Lung (tissue), 12 donors: ENCODE results near the gene CDH4. TPM values are rescaled to one million over a fixed set of nuclear protein-coding genes. Genes with fewer than 3 reads are reported as not detected.

Experiments
- ATAC-seq: fragments of 200-7000 bp; cut with Tn5 transposase; one replicate; pipeline ENCODE4 v1.9.1; 2020; ENCODE audit warnings: moderate number of reproducible peaks; ENCODE audit not compliant: insufficient read depth, low FRiP score
- DNase-seq, 3 donors: peaks; one replicate each; pipeline ENCODE4 v3.0.0-alpha.2; 2013 to 2017
- H3K27ac ChIP-seq, 2 donors: one replicate each; pipeline ENCODE4 v1.5.1; 2013; ENCODE audit warnings: mild to moderate bottlenecking in 2 of 2, moderate library complexity in 2 of 2, control low read depth in 1 of 2, inconsistent platforms in 1 of 2, low read depth in 1 of 2, low read length in 1 of 2
- H3K27me3 ChIP-seq, 3 donors: one replicate each; pipeline ENCODE4 v1.5.1; 2013; ENCODE audit warnings: low read length in 2 of 3; ENCODE audit not compliant: control insufficient read depth in 3 of 3, insufficient read depth in 3 of 3
- H3K36me3 ChIP-seq, 4 donors: one replicate each; pipeline ENCODE4 v1.5.1; 2013; ENCODE audit warnings: low read length in 4 of 4, mild to moderate bottlenecking in 1 of 4, moderate library complexity in 1 of 4; ENCODE audit not compliant: control insufficient read depth in 4 of 4, insufficient read depth in 4 of 4
- H3K4me1 ChIP-seq, 5 donors: one replicate each; pipeline ENCODE4 v1.5.1; 2013; ENCODE audit warnings: low read length in 5 of 5, mild to moderate bottlenecking in 2 of 5, moderate library complexity in 1 of 5; ENCODE audit not compliant: control insufficient read depth in 5 of 5, insufficient read depth in 5 of 5
- H3K4me3 ChIP-seq: one replicate; pipeline ENCODE4 v1.5.1; 2013; ENCODE audit warnings: mild to moderate bottlenecking, control low read depth, moderate library complexity
- H3K9ac ChIP-seq, 2 donors: one replicate each; pipeline ENCODE4 v1.5.1; 2013; ENCODE audit warnings: low read length in 2 of 2, control low read depth in 1 of 2; ENCODE audit not compliant: insufficient read depth in 1 of 2
- H3K9me3 ChIP-seq, 4 donors: one replicate each; pipeline ENCODE4 v1.5.1; 2013; ENCODE audit warnings: low read length in 3 of 4, mild to moderate bottlenecking in 1 of 4, moderate library complexity in 1 of 4; ENCODE audit not compliant: control insufficient read depth in 4 of 4, insufficient read depth in 3 of 4
- WGBS, 2 donors: extraction: QIAGEN DNeasy Blood & Tissue Kit; methylation state at CpG; one replicate each; pipeline ENCODE4 v1.1.7; 2013; 5-methylcytosine and 5-hydroxymethylcytosine counted together
- polyA plus RNA-seq, 2 donors: library from polyadenylated mRNA; stranded (reverse); fragments of 200-250 nt; gene quantifications; one replicate each; pipeline ENCODE4 v1.2.1, GENCODE V29; 2013
- total RNA-seq, 2 donors: library from RNA; depleted of rRNA in 1 of 2; stranded (reverse); fragments of >200 nt in 1 of 2; gene quantifications; one replicate each; pipeline ENCODE4 v1.2.1, GENCODE V29; 2014 to 2021
- TF ChIP-seq, protein P1 (sequence below): IDR thresholded peaks from 2 replicates; pipeline ENCODE4 v1.5.1; 2012; ENCODE audit warnings: mild to moderate bottlenecking; ENCODE audit errors: control extremely low read depth, extremely low read depth
- donor health status: control.
- donor health status: control.
- donor health status: Bipolar disorder and iron deficiency.
- donor health status: healthy.
- donor health status: DM: yes; HTN: yes; CAD: no.

Gene CDH4
- total and polyA plus RNA-seq, 4 donors: 0.10 to 2.1 (median 0.34) TPM

DNA sequence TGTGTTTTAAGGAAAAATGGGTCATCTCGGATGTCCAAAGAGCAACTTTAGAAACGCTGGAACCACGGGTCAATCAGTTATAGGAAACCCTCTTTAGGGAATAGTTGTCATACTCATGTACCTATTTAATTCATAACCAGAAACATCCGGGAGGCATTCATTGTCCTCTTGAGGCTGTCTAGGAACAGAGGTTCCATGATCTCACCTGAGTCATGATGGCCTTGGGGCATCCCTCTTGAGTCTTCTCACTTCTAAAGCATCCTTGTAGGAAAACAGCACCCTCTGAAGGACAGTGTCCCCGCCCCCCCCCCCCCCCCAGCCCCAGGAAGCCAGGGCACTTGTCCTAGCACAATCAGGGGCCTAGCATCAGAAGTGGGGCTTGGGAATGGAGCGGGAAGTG is 46.3 kb upstream of the CDH4 start:
- TF ChIP-seq, protein P1, sequence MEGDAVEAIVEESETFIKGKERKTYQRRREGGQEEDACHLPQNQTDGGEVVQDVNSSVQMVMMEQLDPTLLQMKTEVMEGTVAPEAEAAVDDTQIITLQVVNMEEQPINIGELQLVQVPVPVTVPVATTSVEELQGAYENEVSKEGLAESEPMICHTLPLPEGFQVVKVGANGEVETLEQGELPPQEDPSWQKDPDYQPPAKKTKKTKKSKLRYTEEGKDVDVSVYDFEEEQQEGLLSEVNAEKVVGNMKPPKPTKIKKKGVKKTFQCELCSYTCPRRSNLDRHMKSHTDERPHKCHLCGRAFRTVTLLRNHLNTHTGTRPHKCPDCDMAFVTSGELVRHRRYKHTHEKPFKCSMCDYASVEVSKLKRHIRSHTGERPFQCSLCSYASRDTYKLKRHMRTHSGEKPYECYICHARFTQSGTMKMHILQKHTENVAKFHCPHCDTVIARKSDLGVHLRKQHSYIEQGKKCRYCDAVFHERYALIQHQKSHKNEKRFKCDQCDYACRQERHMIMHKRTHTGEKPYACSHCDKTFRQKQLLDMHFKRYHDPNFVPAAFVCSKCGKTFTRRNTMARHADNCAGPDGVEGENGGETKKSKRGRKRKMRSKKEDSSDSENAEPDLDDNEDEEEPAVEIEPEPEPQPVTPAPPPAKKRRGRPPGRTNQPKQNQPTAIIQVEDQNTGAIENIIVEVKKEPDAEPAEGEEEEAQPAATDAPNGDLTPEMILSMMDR: no peak
- 74 to 79% methylated on average over 6 of the region's 6 CpGs for WGBS, 2 donors
- peaks cover 0 to 6% (median 2%) of the 10 kb centered on the region in 3 donors for H3K27me3 ChIP-seq
- no peaks in the 10 kb centered on the region for H3K4me1 ChIP-seq
- no peak overlapping the region for H3K27ac ChIP-seq
- DNase-seq (no peak), ATAC-seq (no peak)
- H3K9me3 ChIP-seq: peaks cover 0 to 3% (median 0%) of the 10 kb centered on the region in 4 donors
- no peak overlapping the region for H3K9ac ChIP-seq
- no peaks in the 10 kb centered on the region for H3K36me3 ChIP-seq
- H3K4me3 ChIP-seq: no peak overlapping the region

DNA sequence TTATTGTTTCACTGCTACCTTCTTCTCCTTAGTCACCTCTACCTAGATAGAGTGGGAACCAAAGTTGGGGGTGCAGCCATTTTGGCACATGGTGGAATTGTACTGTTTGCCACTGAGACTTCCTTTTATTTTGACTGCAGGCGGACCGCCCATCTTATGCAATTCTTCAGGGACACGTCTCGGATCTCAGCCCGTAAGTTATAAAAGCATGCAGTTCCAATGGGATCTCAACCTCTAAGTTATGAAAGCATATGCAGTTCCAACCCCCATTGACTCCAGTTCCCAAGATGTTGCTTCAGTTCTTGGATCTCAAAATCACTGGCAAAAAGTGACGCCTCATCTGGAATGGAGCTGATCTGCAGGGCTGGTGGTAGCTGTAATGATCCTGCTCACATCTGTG is 41.2 kb upstream of the CDH4 start:
- ATAC-seq (no peak), DNase-seq (no peak)
- Histone ChIP-seq H3K27ac (no peak overlapping the region), H3K4me3 (no peak overlapping the region), H3K9me3 (no peaks in the 10 kb centered on the region), H3K27me3 (peaks cover 0 to 6% (median 2%) of the 10 kb centered on the region in 3 donors), H3K9ac (no peak overlapping the region), H3K36me3 (no peaks in the 10 kb centered on the region), H3K4me1 (no peaks in the 10 kb centered on the region)
- 75 to 78% methylated on average over 6 of the region's 6 CpGs for WGBS, 2 donors
- TF ChIP-seq, protein P1: no peak

DNA sequence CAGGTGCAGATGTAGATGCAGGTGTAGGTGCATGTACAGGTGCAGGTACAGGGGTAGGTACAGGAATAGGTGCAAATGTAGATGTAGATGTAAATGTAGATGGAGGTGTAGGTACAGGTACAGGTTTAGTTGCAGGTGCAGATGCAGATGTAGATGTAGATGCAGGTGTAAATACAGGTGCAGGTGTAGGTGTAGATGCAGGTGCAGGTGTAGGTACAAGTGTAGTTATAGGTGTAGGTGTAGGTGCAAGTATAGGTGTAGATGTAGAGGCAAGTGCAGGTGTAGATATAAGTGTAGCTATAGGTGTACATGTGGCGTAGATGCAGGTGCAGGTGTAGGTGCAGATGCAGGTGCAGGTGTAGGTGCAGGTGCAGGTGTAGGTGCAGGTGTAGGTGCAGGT is 34.2 kb upstream of the CDH4 start:
- TF ChIP-seq, protein P1: no peak
- H3K9me3 ChIP-seq: peaks cover 0 to 3% (median 0%) of the 10 kb centered on the region in 4 donors
- H3K27me3 ChIP-seq: peaks cover 0 to 12% (median 8%) of the 10 kb centered on the region in 3 donors
- no peak overlapping the region for H3K4me3 ChIP-seq
- no peaks in the 10 kb centered on the region for H3K36me3 ChIP-seq
- WGBS, 2 donors: 86 to 93% methylated on average over 1 of the region's 1 CpG
- no peak overlapping the region for H3K9ac ChIP-seq
- no peaks in the 10 kb centered on the region for H3K4me1 ChIP-seq
- H3K27ac ChIP-seq: no peak overlapping the region
- ATAC-seq (no peak), DNase-seq (no peak)

DNA sequence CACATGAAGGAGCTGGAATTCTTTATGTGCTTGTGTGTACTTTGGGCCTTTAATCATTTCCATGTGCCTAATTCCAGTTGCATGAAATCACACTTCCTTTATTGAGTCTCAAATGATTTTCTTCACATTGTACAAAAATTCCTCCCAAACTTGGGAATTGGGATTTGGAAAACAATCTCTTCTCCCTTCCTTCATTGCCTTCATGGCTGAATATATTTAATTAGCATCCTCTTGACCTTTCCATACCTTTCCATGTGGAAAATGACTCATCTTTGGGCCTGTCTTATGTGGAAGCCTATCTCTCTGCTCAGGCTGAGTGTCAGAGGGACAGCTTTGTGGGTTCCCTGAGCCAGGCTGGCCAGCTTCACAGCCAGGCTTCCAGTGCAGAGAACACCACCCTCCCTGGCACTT is 33.0 kb upstream of the CDH4 start:
- ATAC-seq (no peak), DNase-seq (peak in 1 of 3 donors; percentile 4)
- Histone ChIP-seq H3K9ac (no peak overlapping the region), H3K4me3 (no peak overlapping the region), H3K9me3 (peaks cover 0 to 3% (median 0%) of the 10 kb centered on the region in 4 donors), H3K27ac (no peak overlapping the region), H3K36me3 (no peaks in the 10 kb centered on the region), H3K27me3 (peaks cover 0 to 13% (median 11%) of the 10 kb centered on the region in 3 donors), H3K4me1 (no peaks in the 10 kb centered on the region)
- TF ChIP-seq, protein P1: no peak
